ENCODE measurements around the gene GPR152.

The GPR152 gene

GRCh38 chr11:67441731-67442351, 10.7 kb downstream of the GPR152 start:
- peaks cover under 1% of the 10 kb centered on the region for H3K4me1 ChIP-seq (ENCODE audit: control insufficient read depth, insufficient read depth, low read length)
- H3K9me3 ChIP-seq (ENCODE audit: control insufficient read depth, insufficient read depth, low read length), result no peaks in the 10 kb centered on the region
- no peaks in the 10 kb centered on the region for H3K27me3 ChIP-seq (ENCODE audit: control insufficient read depth, insufficient read depth, low read length)
- no peak overlapping the region for H3K9ac ChIP-seq (ENCODE audit: low read depth, low read length)
- H3K36me3 ChIP-seq (ENCODE audit: control insufficient read depth, insufficient read depth, low read length), result peaks cover 31% of the 10 kb centered on the region
- H3K4me3 ChIP-seq (ENCODE audit: low read depth, low read length), result no peak overlapping the region

- H3K27me3 ChIP-seq (ENCODE audit: control insufficient read depth, insufficient read depth, low read length), result no peaks in the 10 kb centered on the region
- H3K4me1 ChIP-seq (ENCODE audit: control insufficient read depth, insufficient read depth, low read length), result peaks cover 4% of the 10 kb centered on the region
- peaks cover 31% of the 10 kb centered on the region for H3K36me3 ChIP-seq (ENCODE audit: control insufficient read depth, insufficient read depth, low read length)
- H3K9ac ChIP-seq (ENCODE audit: low read depth, low read length), result no peak overlapping the region
- no peak overlapping the region for H3K4me3 ChIP-seq (ENCODE audit: low read depth, low read length)
- no peaks in the 10 kb centered on the region for H3K9me3 ChIP-seq (ENCODE audit: control insufficient read depth, insufficient read depth, low read length)
Observed at GRCh38 chr11:67441098-67441563, 11.4 kb downstream of the GPR152 start.

DNA sequence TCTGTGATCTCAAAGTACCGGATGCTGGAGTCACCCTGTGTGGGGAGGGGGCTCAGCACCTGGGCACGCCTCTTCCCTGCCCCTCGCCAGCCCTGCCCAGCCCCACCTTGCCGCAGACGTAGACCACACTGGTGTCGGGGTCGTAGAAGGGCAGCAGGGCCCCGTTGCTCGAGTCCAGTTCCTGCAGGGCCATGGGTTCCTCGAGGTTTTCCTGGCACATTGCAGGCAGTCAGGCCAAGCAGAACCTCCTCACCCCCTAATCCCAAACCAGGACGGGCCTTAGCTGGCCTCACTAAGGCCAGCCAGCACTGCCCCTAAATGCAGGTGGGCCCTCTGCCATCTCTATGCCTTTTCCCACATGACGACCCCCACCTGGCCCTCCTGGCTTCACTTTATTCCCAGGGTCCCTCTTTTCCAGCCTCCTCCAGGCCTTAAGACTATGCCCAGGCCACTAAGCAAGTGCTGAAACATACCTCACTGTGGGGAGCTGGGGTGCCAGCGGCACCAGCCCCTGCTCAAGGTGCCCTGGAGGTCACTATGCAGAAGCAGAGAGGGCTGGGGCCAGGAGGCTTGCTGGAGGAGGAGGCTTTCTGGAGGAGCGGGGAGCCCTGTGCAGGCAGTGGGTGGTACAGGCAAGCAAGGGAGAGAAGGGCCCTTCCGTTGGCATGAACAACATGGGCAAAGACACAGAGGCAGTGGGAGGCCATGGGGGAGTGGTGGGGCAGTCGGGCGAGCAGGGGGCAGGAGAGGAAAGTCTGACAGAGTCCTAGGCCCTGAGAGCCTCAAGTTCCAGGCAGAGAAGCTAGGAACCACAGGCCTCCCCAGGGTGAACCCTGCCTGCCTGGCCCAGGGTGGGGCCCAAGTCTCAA, 12.1 kb downstream of the GPR152 start:
- peaks cover 4% of the 10 kb centered on the region for H3K4me1 ChIP-seq (ENCODE audit: control insufficient read depth, insufficient read depth, low read length)
- H3K4me3 ChIP-seq (ENCODE audit: low read depth, low read length), result no peak overlapping the region
- no peak overlapping the region for H3K9ac ChIP-seq (ENCODE audit: low read depth, low read length)
- peaks cover 35% of the 10 kb centered on the region for H3K36me3 ChIP-seq (ENCODE audit: control insufficient read depth, insufficient read depth, low read length)
- H3K27me3 ChIP-seq (ENCODE audit: control insufficient read depth, insufficient read depth, low read length), result no peaks in the 10 kb centered on the region
- H3K9me3 ChIP-seq (ENCODE audit: control insufficient read depth, insufficient read depth, low read length), result no peaks in the 10 kb centered on the region

- Histone ChIP-seq H3K27me3 (ENCODE audit: control insufficient read depth, insufficient read depth, low read length) (no peaks in the 10 kb centered on the region), H3K4me1 (ENCODE audit: control insufficient read depth, insufficient read depth, low read length) (peaks cover 4% of the 10 kb centered on the region), H3K9me3 (ENCODE audit: control insufficient read depth, insufficient read depth, low read length) (no peaks in the 10 kb centered on the region), H3K36me3 (ENCODE audit: control insufficient read depth, insufficient read depth, low read length) (peaks cover 43% of the 10 kb centered on the region), H3K4me3 (ENCODE audit: low read depth, low read length) (no peak overlapping the region), H3K9ac (ENCODE audit: low read depth, low read length) (no peak overlapping the region)
Observed at GRCh38 chr11:67439321-67440228, 13.0 kb downstream of the GPR152 start.

DNA sequence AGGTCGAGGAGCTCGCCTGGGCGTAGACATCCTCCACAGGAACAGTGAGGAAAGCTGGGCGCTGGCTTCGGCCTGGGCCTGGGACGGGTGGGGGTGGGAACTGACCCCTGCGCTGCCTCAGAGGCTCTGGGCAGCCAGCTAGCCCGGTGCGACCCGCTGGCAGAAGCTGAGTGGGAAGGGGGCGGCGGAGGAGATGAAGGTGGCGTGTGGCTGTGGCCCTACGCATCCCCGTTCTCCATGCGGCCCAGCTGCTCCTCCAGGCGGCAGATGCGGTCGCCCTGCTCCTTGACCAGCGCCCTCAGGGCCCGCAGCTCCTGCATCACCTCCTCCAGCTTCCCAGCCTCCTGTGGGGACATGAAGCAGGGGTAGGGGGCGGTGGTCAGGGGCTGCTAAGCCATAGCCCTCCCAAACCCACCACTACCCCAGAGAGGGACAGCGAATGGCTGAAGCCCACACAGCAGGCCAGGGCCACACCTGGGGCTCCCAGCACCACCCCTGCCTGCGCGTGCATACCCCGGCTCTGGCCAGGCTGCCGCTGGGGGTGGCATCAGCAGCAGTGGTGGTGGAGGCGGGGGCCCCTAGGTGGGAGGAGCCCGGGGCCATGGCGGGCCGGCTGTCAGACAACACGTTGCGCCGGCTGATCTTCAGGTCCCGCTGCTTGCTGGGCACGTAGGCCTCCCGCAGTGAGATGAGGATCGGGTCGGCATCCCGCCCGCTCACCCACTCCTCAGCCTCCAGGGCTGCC, 14.2 kb downstream of the GPR152 start:
- Histone ChIP-seq H3K9ac (ENCODE audit: low read depth, low read length) (no peak overlapping the region), H3K4me3 (ENCODE audit: low read depth, low read length) (no peak overlapping the region), H3K36me3 (ENCODE audit: control insufficient read depth, insufficient read depth, low read length) (peaks cover 54% of the 10 kb centered on the region)

DNA sequence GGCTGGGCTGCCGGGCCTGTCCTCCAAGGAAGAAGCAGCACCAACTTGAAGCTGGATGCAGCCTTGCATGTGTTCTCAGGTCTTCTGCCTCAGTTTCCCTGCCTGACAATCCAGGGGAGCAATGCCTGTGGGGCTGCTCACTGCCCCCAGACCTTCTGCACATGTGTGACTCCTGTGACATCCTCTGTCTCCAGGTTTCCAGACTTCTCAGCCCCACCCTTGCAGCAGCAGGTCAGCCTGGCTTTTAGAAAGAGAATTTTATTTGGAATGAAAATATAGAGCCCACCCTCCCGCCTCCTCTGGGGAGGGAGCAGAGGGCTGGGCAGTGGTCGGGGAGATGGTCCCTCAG, 14.7 kb downstream of the GPR152 start:
- no peaks in the 10 kb centered on the region for H3K9me3 ChIP-seq (ENCODE audit: control insufficient read depth, insufficient read depth, low read length)
- no peaks in the 10 kb centered on the region for H3K27me3 ChIP-seq (ENCODE audit: control insufficient read depth, insufficient read depth, low read length)
- peaks cover 59% of the 10 kb centered on the region for H3K36me3 ChIP-seq (ENCODE audit: control insufficient read depth, insufficient read depth, low read length)
- no peak overlapping the region for H3K4me3 ChIP-seq (ENCODE audit: low read depth, low read length)
- H3K9ac ChIP-seq (ENCODE audit: low read depth, low read length), result no peak overlapping the region
- H3K4me1 ChIP-seq (ENCODE audit: control insufficient read depth, insufficient read depth, low read length), result peaks cover 4% of the 10 kb centered on the region

More for the DNA sequence above, 14.2 kb downstream of the GPR152 start:
- Histone ChIP-seq H3K4me1 (ENCODE audit: control insufficient read depth, insufficient read depth, low read length) (peaks cover 4% of the 10 kb centered on the region), H3K27me3 (ENCODE audit: control insufficient read depth, insufficient read depth, low read length) (no peaks in the 10 kb centered on the region), H3K9me3 (ENCODE audit: control insufficient read depth, insufficient read depth, low read length) (no peaks in the 10 kb centered on the region)

DNA sequence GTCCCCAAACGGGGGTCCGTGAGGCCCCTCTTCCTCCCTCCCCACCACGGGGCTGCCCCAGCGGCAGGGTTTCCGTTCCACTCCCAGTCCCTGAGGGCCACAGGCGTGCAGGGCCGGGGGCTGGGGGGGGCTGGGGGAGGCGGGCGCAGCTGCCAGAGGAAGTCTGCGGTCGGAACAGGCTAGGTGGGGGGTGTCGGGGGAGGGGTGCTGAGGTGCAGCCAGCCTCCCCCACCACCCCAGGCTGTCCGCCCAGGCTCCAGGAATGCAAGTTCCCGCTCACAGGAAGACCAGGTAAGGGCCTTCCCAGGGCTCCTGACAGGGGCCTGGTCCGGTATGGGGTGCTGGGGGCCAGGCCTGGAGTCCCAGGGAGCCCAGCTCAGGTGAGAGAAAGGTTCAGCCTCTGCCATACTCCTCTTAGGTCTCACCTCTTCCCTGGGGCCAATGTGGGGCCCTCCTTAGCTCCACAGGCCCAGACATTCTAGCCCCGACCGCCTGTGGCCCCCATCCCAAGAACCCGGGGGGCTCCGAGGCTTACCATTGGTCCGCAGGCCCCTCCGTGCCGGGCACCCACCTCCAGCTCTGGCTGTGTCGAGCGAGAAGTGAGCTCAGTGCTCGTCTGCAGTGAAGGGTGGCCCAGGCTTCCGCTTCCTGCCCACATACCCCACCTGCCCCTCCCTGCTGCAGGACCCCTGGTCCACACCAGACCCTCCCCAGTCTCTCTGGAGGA, 15.3 kb downstream of the GPR152 start, which contains the start of gene PTPRCAP:
TSS of gene PTPRCAP (minus strand) at position 601 of the 727 bp plus-strand sequence. CDS start at position 538, 63 bp downstream.
- Histone ChIP-seq H3K9me3 (ENCODE audit: control insufficient read depth, insufficient read depth, low read length) (no peaks in the 10 kb centered on the region), H3K4me1 (ENCODE audit: control insufficient read depth, insufficient read depth, low read length) (peaks cover 4% of the 10 kb centered on the region), H3K9ac (ENCODE audit: low read depth, low read length) (peak within 1 kb of the TSS; percentile 47), H3K27me3 (ENCODE audit: control insufficient read depth, insufficient read depth, low read length) (no peaks in the 10 kb centered on the region), H3K4me3 (ENCODE audit: low read depth, low read length) (no peak within 1 kb of the TSS), H3K36me3 (ENCODE audit: control insufficient read depth, insufficient read depth, low read length) (peaks cover 61% of the 10 kb centered on the region)

- Histone ChIP-seq H3K27me3 (ENCODE audit: control insufficient read depth, insufficient read depth, low read length) (no peaks in the 10 kb centered on the region), H3K4me1 (ENCODE audit: control insufficient read depth, insufficient read depth, low read length) (peaks cover 4% of the 10 kb centered on the region), H3K9ac (ENCODE audit: low read depth, low read length) (peak overlapping the region; percentile 47), H3K4me3 (ENCODE audit: low read depth, low read length) (no peak overlapping the region), H3K36me3 (ENCODE audit: control insufficient read depth, insufficient read depth, low read length) (peaks cover 56% of the 10 kb centered on the region), H3K9me3 (ENCODE audit: control insufficient read depth, insufficient read depth, low read length) (no peaks in the 10 kb centered on the region)
Observed at GRCh38 chr11:67436459-67437081, 16.0 kb downstream of the GPR152 start.

GRCh38 chr11:67435727-67436458, 16.6 kb downstream of the GPR152 start:
- H3K27me3 ChIP-seq (ENCODE audit: control insufficient read depth, insufficient read depth, low read length), result no peaks in the 10 kb centered on the region
- H3K9ac ChIP-seq (ENCODE audit: low read depth, low read length), result no peak overlapping the region
- H3K4me3 ChIP-seq (ENCODE audit: low read depth, low read length), result no peak overlapping the region
- H3K9me3 ChIP-seq (ENCODE audit: control insufficient read depth, insufficient read depth, low read length), result no peaks in the 10 kb centered on the region
- peaks cover 4% of the 10 kb centered on the region for H3K4me1 ChIP-seq (ENCODE audit: control insufficient read depth, insufficient read depth, low read length)
- peaks cover 58% of the 10 kb centered on the region for H3K36me3 ChIP-seq (ENCODE audit: control insufficient read depth, insufficient read depth, low read length)

All from iPS-15b (cell line).